GM12878 (cell line): Measurements from ENCODE around the gene GNAT1. TPM values are rescaled to one million over a fixed set of nuclear protein-coding genes. Genes with fewer than 3 reads are reported as not detected.
A peak's percentile ranks its signal among the peaks of the same experiment; 100 is the strongest.

Experiments
- ATAC-seq: fragments of 200-7000 bp; cut with Tn5 transposase; 3 replicates; pipeline ENCODE4 v1.9.1; 2020; ENCODE audit warnings: mild to moderate bottlenecking, moderate library complexity
- BruUV-seq: library from RNA; stranded (reverse); fragments of 400-500 nt; replicated peaks from 2 replicates; lab custom pipeline; 2021; lab: Mats Ljungman, UMichigan
- CTCF ChIA-PET: fragments of 300-600 bp; sonication (Branson Sonifier 250); formaldehyde crosslinking; extraction: SDS; loops from one replicate; lab custom pipeline; 2021; ENCODE audit warnings: inconsistent platforms; lab: Yijun Ruan, JAX
- POLR2A ChIA-PET: fragments of 350-600 bp; formaldehyde crosslinking; extraction: SDS; loops from one replicate; lab custom pipeline; 2021; ENCODE audit warnings: inconsistent platforms; lab: Charles Lee
- RAD21 ChIA-PET: fragments of 300-600 bp; sonication (Branson Sonifier 250); formaldehyde crosslinking; loops from one replicate; lab custom pipeline; 2023; ENCODE audit warnings: antibody characterized with exemption; ENCODE audit not compliant: unreplicated experiment; lab: Charles Lee
- SMC1A ChIA-PET: fragments of 300-600 bp; sonication (Branson Sonifier 250); formaldehyde crosslinking; loops from one replicate; lab custom pipeline; 2023; ENCODE audit not compliant: unreplicated experiment, uncharacterized antibody; lab: Charles Lee
- DNase-seq: peaks from one replicate; pipeline ENCODE4 v3.0.0-alpha.2; 2011; ENCODE audit warnings: low read depth, low spot score
- FAIRE-seq: peaks from 3 replicates; lab custom pipeline; 2011; peaks lifted over from hg19 to GRCh38; lab: Jason Lieb, UNC
- H2AFZ ChIP-seq: 2 replicates; pipeline ENCODE4 v1.6.0; 2011; ENCODE audit warnings: low read depth, low read length, control low read depth; ENCODE audit not compliant: control insufficient read depth
- H3K27ac ChIP-seq: 2 replicates; pipeline ENCODE4 v1.5.1; 2011; ENCODE audit warnings: control low read depth; ENCODE audit not compliant: control insufficient read depth, insufficient read depth
- H3K27me3 ChIP-seq, 2 experiments: replicated peaks in 1 of 2; 2 replicates each; pipeline versions ENCODE4 v1.6.0 to v1.6.1; 2011; ENCODE audit warnings: low read length in 1 of 2; ENCODE audit not compliant: control insufficient read depth in 2 of 2, insufficient read depth in 2 of 2
- H3K36me3 ChIP-seq, 2 experiments: 2 replicates each; pipeline ENCODE4 v1.5.1; 2011; ENCODE audit warnings: low read length in 1 of 2; ENCODE audit not compliant: control insufficient read depth in 2 of 2, insufficient read depth in 2 of 2
- H3K4me1 ChIP-seq: 2 replicates; pipeline ENCODE4 v1.6.1; 2011; ENCODE audit warnings: mild to moderate bottlenecking, low read length, moderate library complexity, mixed read lengths; ENCODE audit not compliant: control insufficient read depth, insufficient read depth
- H3K4me2 ChIP-seq: 2 replicates; pipeline ENCODE4 v1.6.0; 2011; ENCODE audit warnings: control low read depth; ENCODE audit not compliant: control insufficient read depth, insufficient read depth
- H3K4me3 ChIP-seq: fragments of 200-600 bp; sonication (generic); 2 replicates; pipeline ENCODE4 v1.5.1; 2016
- H3K79me2 ChIP-seq: 2 replicates; pipeline ENCODE4 v1.6.0; 2011; ENCODE audit warnings: low read length; ENCODE audit not compliant: control insufficient read depth, insufficient read depth
- H3K9ac ChIP-seq: 2 replicates; pipeline ENCODE4 v1.8.0; 2011; ENCODE audit warnings: low read length, control low read depth, mixed read lengths; ENCODE audit not compliant: control insufficient read depth, insufficient read depth
- H3K9me3 ChIP-seq: replicated peaks from 3 replicates; pipeline ENCODE4 v1.5.1; 2011; ENCODE audit warnings: mild to moderate bottlenecking, low read length; ENCODE audit not compliant: control insufficient read depth, insufficient read depth
- H4K20me1 ChIP-seq: 2 replicates; pipeline ENCODE4 v1.6.0; 2011; ENCODE audit not compliant: control insufficient read depth, insufficient read depth
- CEBPB ChIP-seq, 2 experiments: fragments of 150-350 bp in 1 of 2; IDR thresholded peaks; 2 replicates each; pipeline ENCODE4 v1.6.1; 2012 to 2014; ENCODE audit warnings: low read depth in 2 of 2, low read length in 2 of 2, borderline replicate concordance in 1 of 2, inconsistent platforms in 1 of 2
- MEF2A ChIP-seq: IDR thresholded peaks from 2 replicates; pipeline ENCODE4 v1.6.1; 2011; ENCODE audit warnings: low read depth, mild to moderate bottlenecking, low read length, moderate library complexity; ENCODE audit not compliant: insufficient read depth
- WGBS: methylation state at CpG from one replicate; pipeline ENCODE4 v1.1.6; 2016; ENCODE audit warnings: low lambda C conversion rate; ENCODE audit not compliant: insufficient replicate concordance, insufficient coverage; ENCODE audit errors: missing lambda C conversion rate; 5-methylcytosine and 5-hydroxymethylcytosine counted together
- in situ Hi-C: fragments of 300-500 bp; cut with MboI; formaldehyde crosslinking; loops from 9 replicates; pipeline ENCODE4 v1.14.3; 2018; ENCODE audit warnings: mixed read lengths
- intact Hi-C: fragments of 100-400 bp; cut with micrococcal nuclease; formaldehyde crosslinking; loops from one replicate; pipeline ENCODE4 v1.14.2; 2022; ENCODE audit not compliant: unreplicated experiment
- polyA plus RNA-seq, 11 experiments: library from polyadenylated mRNA; depleted of rRNA in 4 of 11; unstranded in 6 of 11; stranded (reverse) in 5 of 11; fragments of >200 nt; fragmentation: Nextera tagmentation in 4 of 11; fragmentation: Illumina TruSeq in 1 of 11; extraction: Ambion mirVana in 4 of 11; extraction: Trizol in 1 of 11; gene quantifications; 1 replicate in 1 of 11; 2 replicates in 10 of 11; pipeline versions ENCODE4 v1.2.1 to v1.2.3, GENCODE V29; 2011 to 2016; ENCODE audit warnings: inconsistent platforms in 2 of 11, missing spikeins in 2 of 11, low read depth in 1 of 11
- total RNA-seq, 4 experiments: library from RNA; depleted of rRNA in 3 of 4; stranded (reverse); fragments of >200 nt in 3 of 4; fragmentation: Illumina TruSeq in 1 of 4; extraction: Trizol in 1 of 4; gene quantifications; 2 replicates each; pipeline versions ENCODE4 v1.2.1 to v1.2.3, GENCODE V29; 2013 to 2021
- TF ChIP-seq, protein P1 (sequence below), 3 experiments: IDR thresholded peaks in 2 of 3; conservative IDR thresholded peaks in 1 of 3; 2 replicates each; pipeline ENCODE4 v1.5.1; 2011; ENCODE audit warnings: low read depth in 3 of 3, low read length in 3 of 3, mild to moderate bottlenecking in 3 of 3, control low read depth in 2 of 3, moderate library complexity in 2 of 3, inconsistent platforms in 1 of 3, mixed read lengths in 1 of 3; ENCODE audit not compliant: control insufficient read depth in 2 of 3, insufficient read depth in 1 of 3; ENCODE audit errors: extremely low read depth in 1 of 3
- TF ChIP-seq, protein P2 (sequence below): IDR thresholded peaks from 2 replicates; pipeline ENCODE4 v1.6.1; 2012; ENCODE audit warnings: improper control_type of control experiment, low read depth, low read length; ENCODE audit not compliant: insufficient replicate concordance
- TF ChIP-seq, protein P3 (sequence below): fragments of 450-650 bp; formaldehyde crosslinking; IDR thresholded peaks from 2 replicates; pipeline ENCODE4 v1.4.0; 2022; ENCODE audit warnings: mild to moderate bottlenecking, moderate library complexity

GNAT1 gene
- total and polyA plus RNA-seq, 10 of the 15 experiments (the other 5 are each of a cell fraction or from before 2014, with no cell fraction given): not detected

DNA sequence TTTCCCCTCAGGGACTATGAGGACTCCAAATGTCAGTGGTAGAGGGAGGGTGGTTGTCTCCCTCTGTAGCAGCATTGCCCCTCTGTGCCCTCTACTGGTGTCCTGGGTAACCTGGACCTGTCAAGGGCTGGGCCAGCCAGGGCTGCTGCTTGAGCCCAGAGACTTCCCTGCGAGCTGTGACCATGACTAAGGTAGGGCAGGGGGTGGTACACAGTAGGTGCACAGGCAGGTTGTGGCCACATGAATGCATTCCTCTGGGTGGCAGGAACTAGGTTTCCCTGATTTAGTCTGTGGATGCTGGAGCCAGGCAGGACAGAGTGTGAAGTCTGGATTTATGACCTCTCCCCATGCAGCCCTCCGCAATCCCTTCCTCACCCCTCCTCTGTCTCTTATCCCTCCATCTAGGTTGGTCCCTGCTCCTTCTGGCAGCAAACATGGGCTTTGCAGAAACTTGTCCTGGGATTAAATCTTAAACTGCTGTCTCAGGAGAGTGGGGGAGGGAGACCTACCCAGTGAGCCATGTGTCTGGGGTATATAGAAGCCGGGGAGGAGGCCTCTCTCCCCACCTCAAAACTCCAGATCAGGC lies 45.0 kb upstream of the GNAT1 start:
- no peak overlapping the region for H3K4me3 ChIP-seq
- FAIRE-seq (no peak), ATAC-seq (peak; percentile 45; the same call in 1 of the 3 replicates), DNase-seq (no peak)
- TF ChIP-seq, protein P1, sequence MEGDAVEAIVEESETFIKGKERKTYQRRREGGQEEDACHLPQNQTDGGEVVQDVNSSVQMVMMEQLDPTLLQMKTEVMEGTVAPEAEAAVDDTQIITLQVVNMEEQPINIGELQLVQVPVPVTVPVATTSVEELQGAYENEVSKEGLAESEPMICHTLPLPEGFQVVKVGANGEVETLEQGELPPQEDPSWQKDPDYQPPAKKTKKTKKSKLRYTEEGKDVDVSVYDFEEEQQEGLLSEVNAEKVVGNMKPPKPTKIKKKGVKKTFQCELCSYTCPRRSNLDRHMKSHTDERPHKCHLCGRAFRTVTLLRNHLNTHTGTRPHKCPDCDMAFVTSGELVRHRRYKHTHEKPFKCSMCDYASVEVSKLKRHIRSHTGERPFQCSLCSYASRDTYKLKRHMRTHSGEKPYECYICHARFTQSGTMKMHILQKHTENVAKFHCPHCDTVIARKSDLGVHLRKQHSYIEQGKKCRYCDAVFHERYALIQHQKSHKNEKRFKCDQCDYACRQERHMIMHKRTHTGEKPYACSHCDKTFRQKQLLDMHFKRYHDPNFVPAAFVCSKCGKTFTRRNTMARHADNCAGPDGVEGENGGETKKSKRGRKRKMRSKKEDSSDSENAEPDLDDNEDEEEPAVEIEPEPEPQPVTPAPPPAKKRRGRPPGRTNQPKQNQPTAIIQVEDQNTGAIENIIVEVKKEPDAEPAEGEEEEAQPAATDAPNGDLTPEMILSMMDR (IDR thresholded peaks at IDR 0.05 in 2 of 3, conservative IDR thresholded peaks at IDR 0.05 in 1 of 3; ENCODE audit: control insufficient read depth in 2 of 3, extremely low read depth in 1 of 3, insufficient read depth in 1 of 3, low read depth in 3 of 3, low read length in 3 of 3): peak in 1 of 3 experiments; percentile 9; a peak in 1 of 6 replicates
- TF ChIP-seq, protein P2, sequence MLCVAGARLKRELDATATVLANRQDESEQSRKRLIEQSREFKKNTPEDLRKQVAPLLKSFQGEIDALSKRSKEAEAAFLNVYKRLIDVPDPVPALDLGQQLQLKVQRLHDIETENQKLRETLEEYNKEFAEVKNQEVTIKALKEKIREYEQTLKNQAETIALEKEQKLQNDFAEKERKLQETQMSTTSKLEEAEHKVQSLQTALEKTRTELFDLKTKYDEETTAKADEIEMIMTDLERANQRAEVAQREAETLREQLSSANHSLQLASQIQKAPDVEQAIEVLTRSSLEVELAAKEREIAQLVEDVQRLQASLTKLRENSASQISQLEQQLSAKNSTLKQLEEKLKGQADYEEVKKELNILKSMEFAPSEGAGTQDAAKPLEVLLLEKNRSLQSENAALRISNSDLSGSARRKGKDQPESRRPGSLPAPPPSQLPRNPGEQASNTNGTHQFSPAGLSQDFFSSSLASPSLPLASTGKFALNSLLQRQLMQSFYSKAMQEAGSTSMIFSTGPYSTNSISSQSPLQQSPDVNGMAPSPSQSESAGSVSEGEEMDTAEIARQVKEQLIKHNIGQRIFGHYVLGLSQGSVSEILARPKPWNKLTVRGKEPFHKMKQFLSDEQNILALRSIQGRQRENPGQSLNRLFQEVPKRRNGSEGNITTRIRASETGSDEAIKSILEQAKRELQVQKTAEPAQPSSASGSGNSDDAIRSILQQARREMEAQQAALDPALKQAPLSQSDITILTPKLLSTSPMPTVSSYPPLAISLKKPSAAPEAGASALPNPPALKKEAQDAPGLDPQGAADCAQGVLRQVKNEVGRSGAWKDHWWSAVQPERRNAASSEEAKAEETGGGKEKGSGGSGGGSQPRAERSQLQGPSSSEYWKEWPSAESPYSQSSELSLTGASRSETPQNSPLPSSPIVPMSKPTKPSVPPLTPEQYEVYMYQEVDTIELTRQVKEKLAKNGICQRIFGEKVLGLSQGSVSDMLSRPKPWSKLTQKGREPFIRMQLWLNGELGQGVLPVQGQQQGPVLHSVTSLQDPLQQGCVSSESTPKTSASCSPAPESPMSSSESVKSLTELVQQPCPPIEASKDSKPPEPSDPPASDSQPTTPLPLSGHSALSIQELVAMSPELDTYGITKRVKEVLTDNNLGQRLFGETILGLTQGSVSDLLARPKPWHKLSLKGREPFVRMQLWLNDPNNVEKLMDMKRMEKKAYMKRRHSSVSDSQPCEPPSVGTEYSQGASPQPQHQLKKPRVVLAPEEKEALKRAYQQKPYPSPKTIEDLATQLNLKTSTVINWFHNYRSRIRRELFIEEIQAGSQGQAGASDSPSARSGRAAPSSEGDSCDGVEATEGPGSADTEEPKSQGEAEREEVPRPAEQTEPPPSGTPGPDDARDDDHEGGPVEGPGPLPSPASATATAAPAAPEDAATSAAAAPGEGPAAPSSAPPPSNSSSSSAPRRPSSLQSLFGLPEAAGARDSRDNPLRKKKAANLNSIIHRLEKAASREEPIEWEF: no peak
- no peak for TF ChIP-seq CEBPB (IDR thresholded peaks at IDR 0.05; ENCODE audit: borderline replicate concordance in 1 of 2, low read depth in 2 of 2, low read length in 2 of 2)
- TF ChIP-seq, protein P3, sequence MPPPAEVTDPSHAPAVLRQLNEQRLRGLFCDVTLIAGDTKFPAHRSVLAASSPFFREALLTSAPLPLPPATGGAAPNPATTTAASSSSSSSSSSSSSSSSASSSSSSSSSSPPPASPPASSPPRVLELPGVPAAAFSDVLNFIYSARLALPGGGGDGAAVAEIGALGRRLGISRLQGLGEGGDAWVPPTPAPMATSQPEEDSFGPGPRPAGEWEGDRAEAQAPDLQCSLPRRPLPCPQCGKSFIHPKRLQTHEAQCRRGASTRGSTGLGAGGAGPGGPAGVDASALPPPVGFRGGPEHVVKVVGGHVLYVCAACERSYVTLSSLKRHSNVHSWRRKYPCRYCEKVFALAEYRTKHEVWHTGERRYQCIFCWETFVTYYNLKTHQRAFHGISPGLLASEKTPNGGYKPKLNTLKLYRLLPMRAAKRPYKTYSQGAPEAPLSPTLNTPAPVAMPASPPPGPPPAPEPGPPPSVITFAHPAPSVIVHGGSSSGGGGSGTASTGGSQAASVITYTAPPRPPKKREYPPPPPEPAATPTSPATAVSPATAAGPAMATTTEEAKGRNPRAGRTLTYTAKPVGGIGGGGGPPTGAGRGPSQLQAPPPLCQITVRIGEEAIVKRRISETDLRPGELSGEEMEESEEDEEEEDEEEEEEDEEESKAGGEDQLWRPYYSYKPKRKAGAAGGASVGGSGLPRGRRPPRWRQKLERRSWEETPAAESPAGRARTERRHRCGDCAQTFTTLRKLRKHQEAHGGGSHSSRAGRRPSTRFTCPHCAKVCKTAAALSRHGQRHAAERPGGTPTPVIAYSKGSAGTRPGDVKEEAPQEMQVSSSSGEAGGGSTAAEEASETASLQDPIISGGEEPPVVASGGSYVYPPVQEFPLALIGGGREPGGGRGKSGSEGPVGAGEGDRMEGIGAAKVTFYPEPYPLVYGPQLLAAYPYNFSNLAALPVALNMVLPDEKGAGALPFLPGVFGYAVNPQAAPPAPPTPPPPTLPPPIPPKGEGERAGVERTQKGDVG (CRISPR knock-in tag): no peak
- no peak for TF ChIP-seq MEF2A
- no peaks in the 10 kb centered on the region for H3K36me3 ChIP-seq
- ChIA-PET SMC1A (no interaction called here), POLR2A (no interaction called here), RAD21 (no interaction called here), CTCF (no interaction called here)
- no peak overlapping the region for H3K9ac ChIP-seq
- BruUV-seq: no TSS peak
- H3K27me3 ChIP-seq: peaks cover 0 to 2% of the 10 kb centered on the region in 2 experiments; a peak in 1 of 4 replicates
- intact Hi-C loops (no loop called here), in situ Hi-C loops (no loop called here)
- H2AFZ ChIP-seq: no peak overlapping the region
- H3K9me3 ChIP-seq: no peaks in the 10 kb centered on the region
- no peaks in the 10 kb centered on the region for H3K4me1 ChIP-seq
- no peak overlapping the region for H3K4me2 ChIP-seq
- H4K20me1 ChIP-seq: no peaks in the 10 kb centered on the region
- 39% methylated on average over 3 of the region's 3 CpGs for WGBS
- H3K79me2 ChIP-seq: no peaks in the 10 kb centered on the region
- no peak overlapping the region for H3K27ac ChIP-seq
